Right lobe of liver (tissue), 6 donors: ENCODE data around the gene D2HGDH. TPM values are rescaled to one million over a fixed set of nuclear protein-coding genes. Genes with fewer than 3 reads are reported as not detected.

Experiments
- ATAC-seq, 4 donors: fragments of 200-7000 bp; cut with Tn5 transposase; one replicate each; pipeline ENCODE4 v1.9.1; 2020; ENCODE audit warnings: mild to moderate bottlenecking in 4 of 4, moderate library complexity in 4 of 4
- DNase-seq, 3 donors: peaks; one replicate each; pipeline ENCODE4 v3.0.0-alpha.2; 2020
- H3K27ac ChIP-seq, 3 donors: fragments of 200-600 bp; one replicate each; pipeline ENCODE4 v1.8.0; 2022
- H3K27me3 ChIP-seq, 2 donors: fragments of 200-600 bp; one replicate each; pipeline ENCODE4 v1.8.0; 2022
- H3K36me3 ChIP-seq, 4 donors: fragments of 200-600 bp; sonication (generic) in 1 of 4; one replicate each; pipeline versions ENCODE4 v1.5.1 to v1.8.0; 2017 to 2022; ENCODE audit warnings: control low read depth in 1 of 4
- H3K4me1 ChIP-seq, 4 donors: fragments of 200-600 bp; sonication (generic) in 1 of 4; one replicate each; pipeline versions ENCODE4 v1.5.1 to v1.8.0; 2017 to 2022; ENCODE audit warnings: control low read depth in 1 of 4
- H3K4me3 ChIP-seq, 3 donors: fragments of 200-600 bp; one replicate each; pipeline ENCODE4 v1.8.0; 2022
- H3K9me3 ChIP-seq, 4 donors: fragments of 200-600 bp; sonication (generic) in 1 of 4; one replicate each; pipeline versions ENCODE4 v1.5.1 to v1.8.0; 2017 to 2022; ENCODE audit warnings: control low read depth in 1 of 4
- POLR2A ChIP-seq: fragments of 450-650 bp; IDR thresholded peaks from one replicate; pipeline ENCODE4 v1.6.1; 2017; ENCODE audit warnings: antibody characterized with exemption, mild to moderate bottlenecking
- WGBS: methylation state at CpG from one replicate; pipeline ENCODE4 v1.1.6; 2018; ENCODE audit warnings: low coverage, low lambda C conversion rate; ENCODE audit not compliant: insufficient coverage; ENCODE audit errors: missing lambda C conversion rate; 5-methylcytosine and 5-hydroxymethylcytosine counted together
- intact Hi-C, 2 donors: fragments of 100-400 bp; cut with DNase I; formaldehyde crosslinking; loops; one replicate each; pipeline versions ENCODE4 v1.11.2 to v1.14.1; 2022
- total RNA-seq, 6 experiments: library from RNA; depleted of rRNA in 2 of 6; stranded (reverse); fragments of >200 nt in 2 of 6; fragmentation: NEBNext Ultra II Directional in 3 of 6; extraction: Animal tissue kit (Norgen Biotek cat#: 25700) in 3 of 6; gene quantifications; one replicate each; pipeline versions ENCODE4 v1.1.0 to v1.2.4, GENCODE V29; 2016 to 2023
- TF ChIP-seq, protein P1 (sequence below), 4 donors: fragments of 200-600 bp in 3 of 4; fragments of 450-650 bp in 1 of 4; IDR thresholded peaks; one replicate each; pipeline versions ENCODE4 v1.5.1 to v1.8.0; 2016 to 2022; ENCODE audit warnings: antibody characterized with exemption in 4 of 4, mild to moderate bottlenecking in 2 of 4
- donor health status: DM: no; HTN: yes; CAD: no.
- donor health status: DM: no; HTN: no; CAD: no.
- donor health status: DM: no; HTN: no; CAD: no.
- donor health status: DM: no; HTN: yes; CAD: no.
- donor health status: DM: no; HTN: yes; CAD: no.

Gene D2HGDH
- total RNA-seq, 6 experiments from 2014 or later, result 18.9 to 38.6 (median 25.9) TPM

DNA sequence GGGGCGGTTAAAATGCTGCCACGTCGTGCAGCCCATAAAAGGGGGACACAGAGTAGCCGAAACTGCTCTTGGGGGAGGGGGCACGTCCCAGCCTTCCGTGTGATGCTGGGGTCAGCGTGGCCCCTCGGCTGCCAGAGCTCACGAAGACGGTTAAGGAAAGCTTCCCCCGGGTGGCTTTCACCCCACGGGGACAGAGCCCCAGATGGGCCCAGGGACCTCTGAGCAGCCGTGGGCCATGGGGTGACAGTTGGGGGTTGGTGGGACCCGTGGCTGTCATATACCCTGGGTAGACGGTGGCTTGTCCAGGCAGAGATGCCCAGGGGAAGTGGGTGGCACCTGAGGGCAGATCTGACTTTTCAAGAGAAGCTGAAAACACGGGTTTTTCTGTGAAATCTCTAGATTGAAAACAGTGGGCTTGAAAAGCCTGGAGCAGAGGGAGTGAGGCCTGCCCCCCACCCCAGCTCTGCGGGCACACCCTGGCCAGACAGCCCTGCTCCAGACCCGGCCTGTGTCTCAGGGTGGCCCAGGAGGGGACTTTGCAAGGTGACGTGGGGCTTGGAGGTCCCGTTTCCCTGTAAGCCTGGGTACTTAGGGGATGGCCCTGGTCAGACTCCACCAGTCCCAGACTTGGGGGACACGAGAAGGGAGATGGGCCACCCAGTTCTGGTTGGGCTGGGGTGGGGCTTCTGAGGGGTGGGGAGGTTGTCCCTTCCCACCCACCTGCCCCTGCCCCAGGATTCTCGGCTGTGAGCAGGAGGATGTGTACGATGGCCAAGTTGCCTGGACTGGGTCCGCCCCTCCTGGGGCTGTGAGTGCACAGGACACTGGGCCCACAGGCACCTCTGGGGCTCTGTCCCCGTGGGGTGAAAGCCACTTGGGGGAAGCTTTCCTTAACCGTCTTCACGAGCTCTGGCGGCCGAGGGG is 75.2 kb downstream of the D2HGDH start:
- Histone ChIP-seq H3K27me3 (no peaks in the 10 kb centered on the region), H3K9me3 (no peaks in the 10 kb centered on the region), H3K4me1 (peaks cover 0 to 23% (median 3%) of the 10 kb centered on the region in 4 donors), H3K36me3 (no peaks in the 10 kb centered on the region), H3K27ac (peak overlapping the region in 2 of 3 donors; percentile 89 to 91), H3K4me3 (peak overlapping the region; percentile 36 to 74 (median 73))
- DNase-seq (peak; percentile 25 to 60 (median 59)), ATAC-seq (peak; percentile 16 to 29 (median 24))
- intact Hi-C loops, result no loop called here
- 43% methylated on average over 9 of the region's 29 CpGs for WGBS
- TF ChIP-seq POLR2A, result no peak
- TF ChIP-seq, protein P1, sequence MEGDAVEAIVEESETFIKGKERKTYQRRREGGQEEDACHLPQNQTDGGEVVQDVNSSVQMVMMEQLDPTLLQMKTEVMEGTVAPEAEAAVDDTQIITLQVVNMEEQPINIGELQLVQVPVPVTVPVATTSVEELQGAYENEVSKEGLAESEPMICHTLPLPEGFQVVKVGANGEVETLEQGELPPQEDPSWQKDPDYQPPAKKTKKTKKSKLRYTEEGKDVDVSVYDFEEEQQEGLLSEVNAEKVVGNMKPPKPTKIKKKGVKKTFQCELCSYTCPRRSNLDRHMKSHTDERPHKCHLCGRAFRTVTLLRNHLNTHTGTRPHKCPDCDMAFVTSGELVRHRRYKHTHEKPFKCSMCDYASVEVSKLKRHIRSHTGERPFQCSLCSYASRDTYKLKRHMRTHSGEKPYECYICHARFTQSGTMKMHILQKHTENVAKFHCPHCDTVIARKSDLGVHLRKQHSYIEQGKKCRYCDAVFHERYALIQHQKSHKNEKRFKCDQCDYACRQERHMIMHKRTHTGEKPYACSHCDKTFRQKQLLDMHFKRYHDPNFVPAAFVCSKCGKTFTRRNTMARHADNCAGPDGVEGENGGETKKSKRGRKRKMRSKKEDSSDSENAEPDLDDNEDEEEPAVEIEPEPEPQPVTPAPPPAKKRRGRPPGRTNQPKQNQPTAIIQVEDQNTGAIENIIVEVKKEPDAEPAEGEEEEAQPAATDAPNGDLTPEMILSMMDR (IDR thresholded peaks at IDR 0.05), result no peak

DNA sequence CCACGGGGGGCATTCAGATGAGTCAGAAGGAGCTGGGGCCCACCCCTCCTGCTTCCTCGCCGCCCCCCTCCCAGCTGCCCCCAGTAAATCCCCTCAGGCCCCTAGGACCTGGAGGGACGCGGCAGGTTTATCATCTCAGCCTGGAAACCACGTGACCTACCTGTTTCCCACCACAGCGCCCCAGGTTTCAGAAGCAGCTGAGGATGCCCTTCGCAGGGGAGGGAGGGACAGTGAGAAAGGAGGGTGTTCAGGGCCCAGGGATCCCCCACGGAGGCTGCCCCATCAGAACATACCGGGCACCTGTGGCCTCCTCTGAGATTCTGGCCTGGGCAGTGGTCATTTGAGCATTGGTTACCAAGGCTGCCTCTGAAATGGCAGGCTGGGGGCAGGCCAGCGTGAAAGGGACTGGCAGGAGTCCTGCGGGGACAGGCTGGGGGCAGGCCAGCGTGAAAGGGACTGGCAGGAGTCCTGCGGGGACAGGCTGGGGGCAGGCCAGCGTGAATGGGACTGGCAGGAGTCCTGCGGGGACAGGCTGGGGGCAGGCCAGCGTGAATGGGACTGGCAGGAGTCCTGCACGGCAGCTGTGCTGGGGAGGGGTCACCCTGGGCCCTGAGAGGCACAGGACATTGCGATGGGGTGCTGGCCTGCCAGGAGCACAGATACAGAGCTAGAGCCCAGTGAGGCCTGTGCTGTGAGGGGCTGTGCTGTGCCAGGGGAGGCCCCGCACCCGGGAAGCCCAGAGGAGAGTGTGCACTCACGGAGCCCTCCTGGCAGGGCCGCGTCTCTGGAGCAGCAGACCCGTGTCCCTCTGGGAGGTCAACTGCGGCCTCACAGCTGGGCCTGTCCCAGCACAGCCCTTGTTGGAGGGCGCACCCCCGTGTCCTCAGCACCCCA is 76.1 kb downstream of the D2HGDH start:
- intact Hi-C loops, result no loop called here
- ATAC-seq (peak; percentile 13 to 68 (median 60)), DNase-seq (peak; percentile 19 to 90 (median 85))
- no peaks in the 10 kb centered on the region for H3K9me3 ChIP-seq
- no peaks in the 10 kb centered on the region for H3K27me3 ChIP-seq
- peak overlapping the region; percentile 36 to 74 (median 73) for H3K4me3 ChIP-seq
- peak overlapping the region in 2 of 3 donors; percentile 89 to 91 for H3K27ac ChIP-seq
- 19% methylated on average over 4 of the region's 28 CpGs for WGBS
- H3K36me3 ChIP-seq, result no peaks in the 10 kb centered on the region
- H3K4me1 ChIP-seq, result peaks cover 0 to 23% (median 3%) of the 10 kb centered on the region in 4 donors
- TF ChIP-seq, protein P1 (IDR thresholded peaks at IDR 0.05), result no peak
- no peak for TF ChIP-seq POLR2A

DNA sequence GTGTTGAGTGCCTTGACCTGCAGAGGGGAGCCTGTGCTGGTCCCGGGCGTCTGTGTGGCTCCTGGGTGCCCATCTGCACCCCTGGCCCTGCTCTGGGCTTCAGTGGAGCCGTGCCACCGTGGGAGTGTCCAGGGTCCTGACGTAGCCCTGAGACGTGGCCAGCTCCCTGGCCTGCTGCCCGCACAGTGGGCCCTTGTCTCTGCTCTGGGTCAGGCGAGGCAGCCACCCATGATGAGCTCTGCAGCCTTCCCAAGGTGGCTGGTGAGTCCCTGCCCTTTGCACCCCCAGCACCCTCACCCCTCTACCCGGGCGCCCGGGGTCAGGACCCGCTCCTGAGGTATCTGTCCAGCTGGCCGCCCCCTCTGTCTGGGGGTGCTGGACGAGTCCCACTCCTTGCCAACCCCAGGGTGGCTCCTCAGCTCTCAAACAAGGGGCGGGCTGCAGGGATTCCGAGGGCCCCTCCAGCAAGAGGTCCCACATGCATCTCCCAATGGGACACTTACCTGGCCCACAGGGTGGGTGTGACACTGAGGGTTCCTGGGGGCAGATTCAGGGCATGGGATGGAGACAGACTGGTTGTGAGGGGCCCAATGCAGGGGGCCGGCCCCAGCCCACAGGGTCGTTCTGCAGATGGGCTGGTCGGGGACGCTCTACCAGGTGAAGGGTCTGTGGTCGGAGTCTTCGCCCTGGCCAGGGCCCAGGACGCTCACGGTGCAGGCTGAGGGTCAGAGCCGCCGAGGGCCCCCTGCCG is 76.9 kb downstream of the D2HGDH start:
- H3K27ac ChIP-seq, result peak overlapping the region in 2 of 3 donors; percentile 89 to 91
- H3K4me1 ChIP-seq, result peaks cover 0 to 23% (median 3%) of the 10 kb centered on the region in 4 donors
- WGBS, result no CpG with 5 or more reads among the region's 27 CpGs
- DNase-seq (peak; percentile 46 to 88 (median 87)), ATAC-seq (peak; percentile 35 to 60 (median 54))
- intact Hi-C loops, result no loop called here
- H3K27me3 ChIP-seq, result no peaks in the 10 kb centered on the region
- H3K36me3 ChIP-seq, result no peaks in the 10 kb centered on the region
- no peaks in the 10 kb centered on the region for H3K9me3 ChIP-seq
- TF ChIP-seq POLR2A, result no peak
- TF ChIP-seq, protein P1 (IDR thresholded peaks at IDR 0.05), result no peak
- H3K4me3 ChIP-seq, result peak overlapping the region in 2 of 3 donors; percentile 73 to 74
